ENCODE results near the gene SIGLEC11. TPM values are rescaled to one million over a fixed set of nuclear protein-coding genes. Genes with fewer than 3 reads are reported as not detected.
"Not testable (repeated sequence)": the region's sequence is repeated elsewhere in the genome, so short reads cannot be mapped to it uniquely, and the experiment has no call there.

Gene SIGLEC11
- total RNA-seq, 2 experiments from 2014 or later, result not detected

- DNase-seq, result no peak
- ChIA-PET CTCF (interaction anchor here (1.9 kb wide), 1 partner anchor 9 kb away, joined by 9 read pairs; no protein-coding TSS in a partner anchor), POLR2A (no interaction called here)
- Mint-ChIP-seq H3K4me1 (peaks cover 56% of the 10 kb centered on the region), H3K9me3 (no peaks in the 10 kb centered on the region), H3K36me3 (ENCODE audit: low read depth) (peaks cover 55% of the 10 kb centered on the region), H3K27ac (no peak overlapping the region), H3K4me3 (no peak overlapping the region), H3K27me3 (no peaks in the 10 kb centered on the region)
Measured at GRCh38 chr19:49926515-49926914, 34.5 kb downstream of the SIGLEC11 start.

GRCh38 chr19:49925486-49925885 lies 35.5 kb downstream of the SIGLEC11 start:
- DNase-seq, result no peak
- H3K36me3 Mint-ChIP-seq (ENCODE audit: low read depth), result peaks cover 61% of the 10 kb centered on the region
- no peak overlapping the region for H3K4me3 Mint-ChIP-seq
- ChIA-PET POLR2A (no interaction called here), CTCF (no interaction called here)
- H3K9me3 Mint-ChIP-seq, result no peaks in the 10 kb centered on the region
- peaks cover 56% of the 10 kb centered on the region for H3K4me1 Mint-ChIP-seq
- H3K27me3 Mint-ChIP-seq, result no peaks in the 10 kb centered on the region
- H3K27ac Mint-ChIP-seq, result no peak overlapping the region

GRCh38 chr19:49924881-49925210 lies 36.1 kb downstream of the SIGLEC11 start:
- DNase-seq, H3K27me3 Mint-ChIP-seq, H3K27ac Mint-ChIP-seq, H3K9me3 Mint-ChIP-seq, POLR2A ChIA-PET, H3K4me3 Mint-ChIP-seq: not testable (repeated sequence)
- Mint-ChIP-seq H3K4me1 (peaks cover 50% of the 10 kb centered on the region), H3K36me3 (ENCODE audit: low read depth) (peaks cover 58% of the 10 kb centered on the region)
- CTCF ChIA-PET, result interaction anchor here (0.6 to 1.1 kb wide), 2 partner anchors 17 to 18 kb away, joined by 3 read pairs; no protein-coding TSS in a partner anchor

- Mint-ChIP-seq H3K9me3 (no peaks in the 10 kb centered on the region), H3K36me3 (ENCODE audit: low read depth) (peaks cover 59% of the 10 kb centered on the region), H3K4me3 (no peak overlapping the region), H3K27ac (no peak overlapping the region), H3K27me3 (no peaks in the 10 kb centered on the region), H3K4me1 (peaks cover 51% of the 10 kb centered on the region)
- ChIA-PET POLR2A (no interaction called here), CTCF (interaction anchor here (0.6 to 1.1 kb wide), 2 partner anchors 16 to 17 kb away, joined by 3 read pairs; no protein-coding TSS in a partner anchor)
- no peak for DNase-seq
Measured at GRCh38 chr19:49924004-49924880, 36.7 kb downstream of the SIGLEC11 start.

GRCh38 chr19:49923055-49924003 lies 37.6 kb downstream of the SIGLEC11 start:
- H3K27ac Mint-ChIP-seq, result no peak overlapping the region
- H3K9me3 Mint-ChIP-seq, result no peaks in the 10 kb centered on the region
- ChIA-PET POLR2A (no interaction called here), CTCF (interaction anchor here (0.6 kb wide), 1 partner anchor 445 kb away, joined by 3 read pairs; no protein-coding TSS in a partner anchor)
- no peak for DNase-seq
- H3K27me3 Mint-ChIP-seq, result no peaks in the 10 kb centered on the region
- H3K4me1 Mint-ChIP-seq, result peaks cover 48% of the 10 kb centered on the region
- H3K36me3 Mint-ChIP-seq (ENCODE audit: low read depth), result peaks cover 53% of the 10 kb centered on the region
- H3K4me3 Mint-ChIP-seq, result no peak overlapping the region

GRCh38 chr19:49921871-49922795 lies 38.8 kb downstream of the SIGLEC11 start:
- Mint-ChIP-seq H3K9me3 (no peaks in the 10 kb centered on the region), H3K27ac (no peak overlapping the region), H3K36me3 (ENCODE audit: low read depth) (peaks cover 53% of the 10 kb centered on the region), H3K4me1 (peaks cover 42% of the 10 kb centered on the region), H3K27me3 (no peaks in the 10 kb centered on the region), H3K4me3 (no peak overlapping the region)
- POLR2A ChIA-PET, result no interaction called here
- CTCF ChIA-PET, result interaction anchor here (0.6 to 1.3 kb wide), 3 partner anchors 15 to 447 kb away, joined by 3 to 4 read pairs (median 3); no protein-coding TSS in a partner anchor
- no peak for DNase-seq

GRCh38 chr19:49920624-49921363 lies 40.2 kb downstream of the SIGLEC11 start:
- Mint-ChIP-seq H3K36me3 (ENCODE audit: low read depth) (peaks cover 55% of the 10 kb centered on the region), H3K27ac (no peak overlapping the region), H3K27me3 (no peaks in the 10 kb centered on the region), H3K4me3 (no peak overlapping the region), H3K9me3 (no peaks in the 10 kb centered on the region), H3K4me1 (peaks cover 39% of the 10 kb centered on the region)
- no peak for DNase-seq
- ChIA-PET CTCF (interaction anchor here (1.3 kb wide), 1 partner anchor 14 kb away, joined by 4 read pairs; no protein-coding TSS in a partner anchor), POLR2A (no interaction called here)

- POLR2A ChIA-PET, result interaction anchor here (0.8 kb wide), 1 partner anchor 24 kb away, joined by 4 read pairs; no protein-coding TSS in a partner anchor
- Mint-ChIP-seq H3K4me1 (peaks cover 34% of the 10 kb centered on the region), H3K4me3 (no peak overlapping the region), H3K36me3 (ENCODE audit: low read depth) (peaks cover 61% of the 10 kb centered on the region), H3K27ac (no peak overlapping the region), H3K27me3 (no peaks in the 10 kb centered on the region), H3K9me3 (no peaks in the 10 kb centered on the region)
- CTCF ChIA-PET, result interaction anchor here (0.7 to 1.5 kb wide), 3 partner anchors 9 to 448 kb away, joined by 4 to 9 read pairs (median 5); no protein-coding TSS in a partner anchor
- no peak for DNase-seq
Measured at GRCh38 chr19:49918089-49918488, 42.9 kb downstream of the SIGLEC11 start.

- ChIA-PET POLR2A (interaction anchor here (0.8 kb wide), 1 partner anchor 23 kb away, joined by 4 read pairs; no protein-coding TSS in a partner anchor), CTCF (interaction anchor here (0.7 to 1.5 kb wide), 3 partner anchors 8 to 449 kb away, joined by 4 to 9 read pairs (median 5); no protein-coding TSS in a partner anchor)
- peaks cover 37% of the 10 kb centered on the region for H3K4me1 Mint-ChIP-seq
- peaks cover 66% of the 10 kb centered on the region for H3K36me3 Mint-ChIP-seq (ENCODE audit: low read depth)
- no peak for DNase-seq
- no peak overlapping the region for H3K4me3 Mint-ChIP-seq
- H3K27ac Mint-ChIP-seq, result no peak overlapping the region
- no peaks in the 10 kb centered on the region for H3K9me3 Mint-ChIP-seq
- H3K27me3 Mint-ChIP-seq, result no peaks in the 10 kb centered on the region
Measured at GRCh38 chr19:49916839-49917733, 43.9 kb downstream of the SIGLEC11 start.

- no peak for DNase-seq
- ChIA-PET POLR2A (no interaction called here), CTCF (no interaction called here)
- H3K4me1 Mint-ChIP-seq, result peaks cover 37% of the 10 kb centered on the region
- no peaks in the 10 kb centered on the region for H3K9me3 Mint-ChIP-seq
- H3K27me3 Mint-ChIP-seq, result no peaks in the 10 kb centered on the region
- no peak overlapping the region for H3K27ac Mint-ChIP-seq
- no peak overlapping the region for H3K4me3 Mint-ChIP-seq
- H3K36me3 Mint-ChIP-seq (ENCODE audit: low read depth), result peaks cover 59% of the 10 kb centered on the region
Measured at GRCh38 chr19:49915271-49915670, 45.7 kb downstream of the SIGLEC11 start.

- Mint-ChIP-seq H3K27me3 (no peaks in the 10 kb centered on the region), H3K9me3 (no peaks in the 10 kb centered on the region), H3K36me3 (ENCODE audit: low read depth) (peaks cover 61% of the 10 kb centered on the region), H3K27ac (no peak overlapping the region), H3K4me1 (peaks cover 36% of the 10 kb centered on the region), H3K4me3 (no peak overlapping the region)
- CTCF ChIA-PET, result interaction anchor here (0.7 to 1.9 kb wide), 3 partner anchors 9 to 34 kb away, joined by 3 to 6 read pairs (median 5); no protein-coding TSS in a partner anchor
- no peak for DNase-seq
- POLR2A ChIA-PET, result no interaction called here
Measured at GRCh38 chr19:49913720-49914119, 47.3 kb downstream of the SIGLEC11 start.
